HG03097 (cell line): ENCODE results near the gene SORCS1.

Source experiments
- ATAC-seq: cut with Tn5 transposase; IDR thresholded peaks from one replicate; pipeline ENCODE4 v1.9.1; 2021; ENCODE audit not compliant: unreplicated experiment, low FRiP score

Gene SORCS1

DNA sequence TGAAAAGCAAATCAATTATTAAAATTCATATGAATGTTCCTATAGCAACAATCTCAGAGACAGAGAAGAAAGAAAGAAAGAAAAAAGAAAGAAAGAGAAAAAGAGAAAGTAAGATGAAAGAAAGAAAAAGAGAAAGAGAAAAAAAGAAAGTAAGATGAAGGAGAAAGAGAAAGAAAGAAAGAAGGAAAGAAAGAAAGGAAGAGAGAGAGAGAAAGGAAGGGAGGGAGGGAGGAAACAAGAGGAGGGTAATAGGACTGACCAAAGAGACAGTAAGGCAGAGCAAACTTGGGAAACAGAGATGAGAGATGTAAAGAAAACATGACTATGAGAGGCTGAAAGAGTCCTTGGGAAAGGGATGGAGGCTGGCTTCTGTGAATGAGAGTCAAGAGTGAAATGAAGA lies 458.4 kb downstream of the SORCS1 start:
- no peak for ATAC-seq

GRCh38 chr10:106705681-106706100 lies 458.8 kb downstream of the SORCS1 start:
- no peak for ATAC-seq

DNA sequence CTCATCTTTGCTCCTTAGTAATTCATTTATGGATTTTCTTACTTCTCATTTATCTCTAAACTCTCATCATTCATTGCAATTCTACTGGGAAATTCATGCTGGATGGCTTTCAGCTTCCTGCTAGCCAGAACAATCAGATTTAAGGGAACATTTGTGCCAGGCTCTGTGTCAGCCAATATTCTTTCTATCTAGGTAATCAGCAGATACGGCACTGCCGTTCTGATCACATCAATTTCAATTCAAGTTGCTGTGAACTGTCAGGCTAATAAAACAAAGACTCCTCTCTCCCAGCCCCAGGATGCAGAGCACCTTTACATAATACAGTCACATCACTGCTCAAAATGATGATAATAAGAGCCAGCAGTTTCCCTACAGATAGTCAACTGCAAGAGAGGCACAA lies 468.3 kb downstream of the SORCS1 start:
- ATAC-seq = no peak

DNA sequence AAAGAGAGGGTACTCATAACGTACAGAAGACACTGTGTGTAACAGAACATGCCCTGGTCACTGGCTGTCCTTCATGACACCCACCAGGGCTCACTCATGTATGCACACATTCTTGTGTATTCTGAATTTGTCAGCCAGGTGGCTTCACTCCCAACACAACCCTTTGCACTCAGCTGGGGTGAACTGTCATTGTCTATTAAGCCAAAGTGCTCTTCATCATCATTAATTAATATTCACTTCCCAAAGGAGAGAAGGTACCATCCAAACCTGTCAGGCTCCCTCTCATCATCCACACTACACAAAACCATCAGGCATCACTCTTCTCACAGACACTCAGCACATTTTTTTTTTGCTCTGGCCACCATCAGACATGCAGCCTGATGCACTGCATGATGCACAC lies 469.8 kb downstream of the SORCS1 start:
- ATAC-seq = no peak

DNA sequence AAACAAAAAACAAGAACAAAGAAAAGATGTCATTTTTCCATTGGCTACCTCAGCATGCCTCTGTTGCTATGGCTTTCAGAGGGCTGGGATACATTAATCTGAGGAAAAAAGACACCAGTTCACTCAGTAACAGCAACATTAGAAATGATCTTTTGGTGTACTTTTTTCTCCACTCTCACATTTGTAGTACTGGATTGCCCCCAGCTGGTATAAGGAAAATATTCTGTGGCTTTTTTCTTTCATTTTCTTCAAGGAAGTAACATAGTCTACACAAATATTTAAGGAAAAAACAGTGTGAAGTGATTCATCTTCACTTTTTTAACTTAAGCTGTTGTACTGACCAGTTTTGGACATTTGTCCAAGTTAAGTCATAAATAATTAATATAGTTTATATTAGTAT lies 482.3 kb downstream of the SORCS1 start:
- ATAC-seq = no peak

GRCh38 chr10:106680061-106680460 lies 484.4 kb downstream of the SORCS1 start:
- ATAC-seq = no peak

DNA sequence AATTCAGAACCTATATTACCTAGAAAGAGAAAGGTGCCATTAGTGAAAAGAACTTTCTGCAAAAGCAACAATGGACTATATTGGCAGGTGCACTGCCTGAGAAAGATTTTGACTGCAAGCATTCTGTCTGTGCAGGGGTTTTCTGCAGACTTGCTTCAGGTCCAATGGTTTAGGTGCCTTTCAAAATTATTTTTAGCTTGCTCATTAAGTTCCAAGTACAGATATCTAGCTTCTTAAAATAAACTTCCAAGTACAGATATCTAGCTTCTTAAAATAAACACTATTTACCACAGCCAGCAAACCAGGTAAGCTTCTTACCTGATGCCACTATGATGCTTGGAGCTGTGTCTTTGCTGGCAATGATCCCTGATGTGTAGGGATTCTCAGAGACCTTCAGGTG lies 485.2 kb downstream of the SORCS1 start:
- ATAC-seq = no peak

DNA sequence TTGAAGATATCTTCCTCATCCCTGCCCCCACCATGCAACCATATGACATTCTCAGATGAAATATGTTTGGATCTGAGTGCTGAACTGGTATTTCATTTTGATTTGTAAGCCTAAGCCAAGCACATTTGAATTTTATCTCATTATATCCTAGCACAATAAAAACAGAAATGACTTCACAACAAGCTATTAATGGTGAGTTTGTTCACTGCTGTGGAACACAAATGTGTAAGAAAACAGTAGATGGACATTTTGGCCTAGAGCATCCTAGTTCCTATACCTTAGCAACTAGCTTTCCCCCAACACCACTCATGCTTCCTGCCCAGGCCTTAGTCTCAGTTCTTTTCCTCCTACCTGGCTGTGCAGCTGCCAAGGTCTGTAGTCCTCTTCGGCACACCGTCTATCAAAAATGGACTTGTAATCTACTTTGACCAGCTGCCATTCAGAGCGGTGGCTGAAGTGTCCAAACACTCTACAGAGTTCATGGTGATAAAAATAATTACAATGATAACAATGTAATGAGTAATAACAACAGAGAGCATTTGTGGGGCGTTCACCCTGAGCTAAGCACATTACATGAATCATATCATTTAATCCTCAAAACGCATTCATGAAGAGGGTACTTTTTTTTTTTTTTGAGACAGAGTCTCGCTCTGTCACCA lies 491.9 kb downstream of the SORCS1 start:
- ATAC-seq = no peak

DNA sequence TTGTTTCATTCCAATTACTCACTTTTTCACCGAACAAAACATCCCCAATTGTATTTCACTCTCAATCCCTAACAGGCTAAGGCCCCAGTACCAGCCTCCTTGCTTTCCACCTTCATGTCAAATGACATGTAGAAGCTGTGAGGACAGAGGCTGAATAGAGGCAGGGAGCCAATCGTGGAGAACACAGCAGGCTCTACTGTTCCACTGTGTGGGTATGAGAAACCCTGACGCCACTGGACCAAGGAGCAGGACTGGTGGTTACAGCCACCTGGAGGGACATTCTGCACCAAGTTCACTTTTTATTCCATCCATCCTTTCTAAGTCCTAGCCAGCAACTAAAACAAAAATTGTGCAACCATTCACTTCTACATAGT lies 502.8 kb downstream of the SORCS1 start:
- no peak for ATAC-seq

DNA sequence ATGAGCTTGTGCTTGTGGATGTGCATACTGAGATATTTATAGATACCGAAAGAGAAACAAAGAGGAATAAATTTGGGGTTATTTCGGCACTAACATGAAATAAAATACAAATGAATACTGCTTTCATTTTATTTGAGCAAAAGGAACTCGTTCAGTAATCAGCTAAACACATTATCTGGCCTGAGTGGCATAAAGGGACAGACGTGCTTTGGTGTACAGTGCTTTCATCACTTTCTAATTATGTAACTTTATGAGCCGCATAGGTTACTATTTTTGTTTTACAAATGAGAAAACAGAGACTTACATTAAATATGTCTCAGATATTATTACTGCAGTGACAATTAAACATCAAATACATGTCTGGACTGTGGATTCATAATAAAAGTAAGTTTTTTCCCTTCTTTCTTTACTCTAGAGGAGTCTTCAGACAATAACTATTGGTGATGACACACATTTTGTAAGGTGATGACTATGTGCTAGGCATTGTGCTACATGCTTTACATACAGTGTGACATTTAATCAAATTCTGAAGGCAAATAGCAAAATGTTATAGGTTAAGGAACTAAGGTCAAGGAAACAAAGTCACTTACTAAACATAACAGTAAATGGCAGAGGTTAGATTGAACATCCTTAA lies 503.3 kb downstream of the SORCS1 start:
- no peak for ATAC-seq

DNA sequence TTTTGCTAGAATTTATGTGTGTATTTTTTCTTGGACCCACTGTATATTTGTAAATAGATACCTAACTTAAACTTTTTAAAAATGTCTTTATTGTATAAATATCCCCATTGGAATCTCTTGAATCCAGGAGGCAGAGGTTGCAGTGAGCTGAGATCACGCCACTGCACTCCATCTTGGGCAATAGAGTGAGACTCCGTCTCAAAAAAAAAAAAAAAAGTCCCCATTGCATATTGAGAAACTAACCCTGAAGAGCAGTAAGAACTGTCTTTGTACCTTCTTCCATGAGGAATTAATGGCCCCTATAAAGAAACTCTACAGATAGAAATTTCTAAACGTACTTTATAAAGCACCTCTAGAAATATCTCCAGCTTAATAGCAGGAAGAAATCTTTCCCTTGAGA lies 504.0 kb downstream of the SORCS1 start:
- no peak for ATAC-seq

GRCh38 chr10:106655636-106656035 lies 508.9 kb downstream of the SORCS1 start:
- no peak for ATAC-seq

- no peak for ATAC-seq
These were observed 509.3 kb downstream of the SORCS1 start for GRCh38 chr10:106655165-106655564.

GRCh38 chr10:106652279-106652678 lies 512.2 kb downstream of the SORCS1 start:
- ATAC-seq = no peak

DNA sequence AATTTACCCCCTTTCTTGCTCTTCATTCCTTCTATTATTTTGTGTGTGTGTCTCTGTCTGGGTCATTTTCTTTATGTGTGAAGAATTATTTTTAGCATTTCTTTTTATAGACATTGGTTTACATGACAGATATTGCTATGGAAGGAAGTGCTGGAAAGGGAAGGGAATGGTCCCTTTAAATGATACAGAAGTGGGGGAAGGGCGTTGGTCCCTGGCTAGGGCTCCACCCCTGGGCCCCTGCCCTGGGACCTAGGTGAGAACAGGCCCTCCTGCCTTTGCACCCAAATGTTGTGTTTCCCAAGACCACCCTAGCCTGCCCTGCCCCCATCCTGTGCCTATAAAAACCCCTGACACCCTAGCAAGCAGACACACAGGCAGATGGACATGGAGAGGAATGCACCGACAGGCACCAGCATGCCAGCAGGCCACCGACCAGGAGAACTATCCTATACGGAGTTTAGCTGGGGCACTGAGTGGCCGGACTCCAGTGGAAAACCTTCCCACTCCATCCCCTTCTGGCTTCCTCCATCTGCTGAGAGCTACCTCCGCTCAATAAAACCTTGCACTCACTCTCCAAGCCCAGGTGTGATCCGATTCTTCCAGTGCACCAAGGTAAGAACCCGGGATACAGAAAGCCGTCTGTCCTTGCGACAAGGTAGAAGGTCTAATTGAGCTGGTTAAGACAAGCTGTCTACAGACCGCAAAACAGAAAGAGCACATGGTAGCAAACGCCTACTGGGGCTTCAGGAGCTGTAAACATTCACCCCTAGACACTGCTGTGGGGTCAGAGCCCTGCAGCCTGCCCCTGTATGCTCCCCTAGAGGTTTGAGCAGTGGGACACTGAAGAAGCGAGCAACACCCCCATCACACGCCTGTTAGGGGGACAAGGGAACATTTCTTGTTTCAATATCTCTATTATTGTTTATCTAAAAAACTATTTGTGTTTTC lies 515.7 kb downstream of the SORCS1 start:
- ATAC-seq = no peak

DNA sequence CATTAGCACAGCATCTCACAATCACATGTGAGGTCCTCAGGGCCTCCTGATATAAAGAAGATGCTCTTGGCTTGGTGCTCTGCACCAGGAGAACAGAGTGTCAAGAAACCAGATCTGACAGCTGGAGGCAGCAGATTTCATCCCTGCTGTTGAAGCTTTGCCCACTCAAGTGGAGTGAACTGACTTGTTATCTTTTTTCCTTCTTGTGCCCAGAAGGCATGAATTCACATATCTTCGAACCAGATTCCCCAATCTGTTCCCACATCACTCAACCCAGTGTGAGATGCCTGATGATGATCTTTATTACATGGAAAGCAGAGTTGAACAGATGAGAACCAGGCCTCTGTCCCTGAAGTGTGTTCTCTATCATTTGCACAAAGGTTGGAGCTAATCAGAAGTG lies 521.0 kb downstream of the SORCS1 start:
- no peak for ATAC-seq

GRCh38 chr10:106637873-106638272 lies 526.6 kb downstream of the SORCS1 start:
- no peak for ATAC-seq

DNA sequence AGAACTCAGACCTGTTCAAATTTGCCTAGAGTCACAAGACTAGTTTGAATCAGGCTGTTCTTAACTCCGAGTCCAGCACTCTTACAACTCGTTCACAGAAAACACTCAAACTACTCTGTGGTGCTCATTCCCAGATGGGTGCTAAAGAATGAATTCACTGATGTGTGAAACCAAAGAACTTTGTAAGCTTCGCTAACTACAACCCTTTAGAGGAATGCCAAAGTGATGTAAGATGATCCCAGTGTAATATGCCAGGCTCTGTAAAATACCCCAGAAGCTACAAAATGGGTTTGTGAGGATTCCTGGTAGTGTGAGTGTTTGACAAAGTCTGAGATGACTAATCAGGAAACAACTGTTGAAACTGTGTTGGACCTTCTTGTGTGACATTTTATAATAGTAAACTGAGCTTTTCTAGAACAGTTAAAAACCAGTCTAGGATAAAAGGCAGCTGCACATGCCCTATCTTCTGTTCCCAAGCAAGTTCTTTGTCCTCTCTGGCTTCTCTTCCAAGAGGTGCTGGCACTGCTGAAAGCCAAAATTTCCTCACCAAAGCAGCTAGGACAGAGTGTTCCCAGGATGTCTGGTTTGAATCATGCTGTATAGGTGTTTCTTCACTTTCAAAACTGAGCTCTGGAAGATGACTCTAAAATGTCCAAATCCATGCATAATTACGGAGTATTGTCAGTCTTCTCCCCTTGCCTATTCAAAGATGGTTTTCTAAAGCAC lies 527.6 kb downstream of the SORCS1 start:
- no peak for ATAC-seq

DNA sequence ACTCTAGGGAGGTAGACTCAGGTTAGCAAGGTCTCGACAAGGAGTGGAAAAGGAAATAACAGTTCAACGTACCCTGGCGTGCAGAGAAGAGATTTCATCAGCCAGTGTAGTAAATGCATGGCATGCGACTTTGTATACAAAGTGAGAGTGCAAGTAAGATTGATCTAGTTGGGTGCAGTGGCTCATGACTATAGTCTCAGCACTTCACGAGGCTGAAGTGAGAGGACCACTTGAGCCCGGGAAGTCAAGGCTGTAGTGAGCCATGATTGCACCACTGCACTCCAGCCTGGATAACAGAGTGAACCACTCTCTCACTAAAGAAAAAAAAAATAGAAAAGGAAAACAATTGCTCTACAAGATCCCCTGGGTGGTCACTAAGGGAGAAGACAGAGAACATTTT lies 528.6 kb downstream of the SORCS1 start:
- no peak for ATAC-seq

DNA sequence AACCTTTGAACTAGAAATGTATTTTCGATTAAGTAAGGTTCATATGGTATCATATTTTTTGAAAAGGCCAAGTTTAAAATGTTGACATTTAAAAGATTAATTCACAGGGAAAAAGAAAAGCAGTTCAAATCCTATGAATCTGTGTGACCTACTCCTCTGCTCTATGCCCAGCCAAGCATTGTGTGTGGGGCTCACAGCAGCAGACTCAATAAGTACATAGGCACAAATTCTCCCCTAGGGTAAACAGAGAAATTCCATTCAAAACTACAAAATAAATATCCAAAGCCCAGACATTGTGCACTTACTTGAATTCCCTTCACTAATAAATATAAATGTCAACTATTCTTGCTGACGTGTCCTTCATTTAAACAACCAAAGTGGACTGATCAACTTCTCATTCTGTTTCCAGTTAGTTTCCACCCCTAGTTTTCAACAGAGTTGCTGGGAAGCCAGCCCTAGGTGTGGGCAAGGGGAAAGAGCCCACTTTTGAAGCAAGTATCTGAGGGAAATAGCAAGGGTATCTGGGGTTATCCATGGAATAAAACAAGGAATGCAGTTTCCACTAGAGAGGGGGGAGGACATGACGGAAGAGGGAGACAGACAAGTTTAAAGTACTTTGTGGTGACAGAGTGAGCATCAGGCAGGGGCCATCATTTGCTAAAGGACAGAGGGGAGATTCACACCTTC lies 533.3 kb downstream of the SORCS1 start:
- ATAC-seq = no peak
